Measurements from ENCODE around the gene CRTC2.
A peak's percentile ranks its signal among the peaks of the same experiment; 100 is the strongest.

The CRTC2 gene

GRCh38 chr1:153936011-153936802, 22.2 kb downstream of the CRTC2 start:
- no peak overlapping the region for H3K4me3 ChIP-seq
- H3K27ac ChIP-seq = no peak overlapping the region

- H3K27ac ChIP-seq = no peak overlapping the region
- H3K4me3 ChIP-seq = no peak overlapping the region
Measured at GRCh38 chr1:153934746-153935145, 23.7 kb downstream of the CRTC2 start.

GRCh38 chr1:153933955-153934354, 24.5 kb downstream of the CRTC2 start:
- Histone ChIP-seq H3K27ac (no peak overlapping the region), H3K4me3 (no peak overlapping the region)

GRCh38 chr1:153933430-153933829, 25.0 kb downstream of the CRTC2 start:
- no peak overlapping the region for H3K4me3 ChIP-seq
- H3K27ac ChIP-seq = peak overlapping the region in 1 of 21 experiments; percentile 1

- H3K27ac ChIP-seq = no peak overlapping the region
- no peak overlapping the region for H3K4me3 ChIP-seq
Measured at GRCh38 chr1:153932156-153933131, 26.0 kb downstream of the CRTC2 start.

GRCh38 chr1:153929981-153930948, 28.1 kb downstream of the CRTC2 start:
- Histone ChIP-seq H3K4me3 (no peak overlapping the region), H3K27ac (no peak overlapping the region)

GRCh38 chr1:153929426-153929825, 29.0 kb downstream of the CRTC2 start:
- Histone ChIP-seq H3K27ac (peak overlapping the region in 2 of 21 experiments; percentile 14 to 63), H3K4me3 (no peak overlapping the region)

- Histone ChIP-seq H3K4me3 (no peak overlapping the region), H3K27ac (peak overlapping the region in 3 of 21 experiments; percentile 14 to 63 (median 31))
Measured at GRCh38 chr1:153928791-153929341, 29.5 kb downstream of the CRTC2 start.

- H3K4me3 ChIP-seq = no peak overlapping the region
- H3K27ac ChIP-seq = peak overlapping the region in 3 of 21 experiments; percentile 12 to 42 (median 31)
Measured at GRCh38 chr1:153928245-153928644, 30.2 kb downstream of the CRTC2 start.

GRCh38 chr1:153926405-153926804, 32.0 kb downstream of the CRTC2 start:
- Histone ChIP-seq H3K27ac (no peak overlapping the region), H3K4me3 (no peak overlapping the region)

- Histone ChIP-seq H3K27ac (peak within 1 kb of the TSS; percentile 39 to 96 (median 91)), H3K4me3 (peak within 1 kb of the TSS; percentile 62 to 95 (median 84))
Measured at GRCh38 chr1:153922972-153923925, 35.2 kb downstream of the CRTC2 start, which contains the start of gene GATAD2B. Gene GATAD2B (minus strand): TSS chr1:153922972. CDS start chr1:153828347, 94,625 bp downstream.

GRCh38 chr1:153922076-153922971, 36.1 kb downstream of the CRTC2 start:
- H3K4me3 ChIP-seq = peak overlapping the region; percentile 62 to 95 (median 84)
- H3K27ac ChIP-seq = peak overlapping the region; percentile 14 to 96 (median 91)

GRCh38 chr1:153921803-153922075, 36.7 kb downstream of the CRTC2 start:
- Histone ChIP-seq H3K4me3 (peak overlapping the region; percentile 62 to 95 (median 84)), H3K27ac (peak overlapping the region in 18 of 21 experiments; percentile 86 to 96 (median 91))

- Histone ChIP-seq H3K27ac (peak overlapping the region in 16 of 21 experiments; percentile 86 to 96 (median 91)), H3K4me3 (peak overlapping the region; percentile 62 to 95 (median 84))
Measured at GRCh38 chr1:153921080-153921802, 37.2 kb downstream of the CRTC2 start.

GRCh38 chr1:153919876-153920852, 38.2 kb downstream of the CRTC2 start:
- peak overlapping the region in 8 of 21 experiments; percentile 12 to 86 (median 38) for H3K27ac ChIP-seq
- H3K4me3 ChIP-seq = no peak overlapping the region
